GM19025 (cell line): ENCODE data around the gene MYH6.

Experiments
- ATAC-seq: cut with Tn5 transposase; IDR thresholded peaks from one replicate; pipeline ENCODE4 v1.9.1; 2021; ENCODE audit warnings: mild to moderate bottlenecking, low read depth, moderate library complexity; ENCODE audit not compliant: unreplicated experiment

MYH6 gene

DNA sequence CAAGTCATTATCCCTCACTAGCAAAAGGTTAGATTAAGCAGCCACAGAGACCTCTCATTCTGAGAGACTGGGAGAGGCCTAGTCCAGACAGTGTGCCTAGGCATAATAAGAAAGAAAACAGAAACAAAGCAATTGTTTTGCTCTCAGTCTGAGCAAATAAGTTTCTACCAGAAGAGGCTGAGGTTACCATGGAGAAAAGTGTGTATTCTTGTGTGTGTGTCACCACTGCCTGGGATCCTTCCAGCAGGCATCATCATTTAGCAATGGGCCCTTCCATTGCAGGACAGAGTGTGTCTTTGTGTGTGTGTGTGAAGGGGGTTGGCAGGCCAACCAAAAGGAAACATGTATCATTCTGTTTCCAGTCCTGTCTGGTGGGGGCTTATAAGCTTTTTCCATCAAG, 46.8 kb downstream of the MYH6 start:
- ATAC-seq = no peak

- ATAC-seq = no peak
Observed at GRCh38 chr14:23360496-23360895, 47.6 kb downstream of the MYH6 start.

GRCh38 chr14:23359722-23360447, 48.2 kb downstream of the MYH6 start:
- no peak for ATAC-seq

GRCh38 chr14:23359167-23359626, 48.9 kb downstream of the MYH6 start:
- ATAC-seq = no peak

- no peak for ATAC-seq
Observed at GRCh38 chr14:23358553-23359166, 49.4 kb downstream of the MYH6 start.

DNA sequence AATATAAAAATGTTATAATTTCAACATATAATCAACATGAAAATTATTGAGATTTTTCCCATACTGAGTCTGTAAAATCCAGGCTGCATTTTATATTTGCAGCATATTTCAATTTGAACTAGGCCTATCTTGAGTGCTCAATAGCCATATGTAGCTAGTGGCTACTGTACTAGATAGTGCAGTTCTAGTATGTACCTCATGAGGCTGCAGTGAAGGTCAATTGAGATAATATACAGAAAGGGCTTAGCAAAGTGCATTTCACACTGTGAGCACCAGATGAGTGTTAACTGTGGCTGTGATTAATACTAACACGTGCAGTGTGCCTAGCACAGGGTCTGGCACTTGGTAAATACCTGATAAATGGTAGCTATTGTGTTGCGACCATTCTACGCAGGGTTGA, 50.0 kb downstream of the MYH6 start:
- ATAC-seq = no peak

GRCh38 chr14:23357261-23357660, 50.8 kb downstream of the MYH6 start:
- ATAC-seq = no peak

- no peak for ATAC-seq
Observed at GRCh38 chr14:23356662-23357061, 51.4 kb downstream of the MYH6 start.

GRCh38 chr14:23355871-23356435, 52.1 kb downstream of the MYH6 start:
- ATAC-seq = no peak

DNA sequence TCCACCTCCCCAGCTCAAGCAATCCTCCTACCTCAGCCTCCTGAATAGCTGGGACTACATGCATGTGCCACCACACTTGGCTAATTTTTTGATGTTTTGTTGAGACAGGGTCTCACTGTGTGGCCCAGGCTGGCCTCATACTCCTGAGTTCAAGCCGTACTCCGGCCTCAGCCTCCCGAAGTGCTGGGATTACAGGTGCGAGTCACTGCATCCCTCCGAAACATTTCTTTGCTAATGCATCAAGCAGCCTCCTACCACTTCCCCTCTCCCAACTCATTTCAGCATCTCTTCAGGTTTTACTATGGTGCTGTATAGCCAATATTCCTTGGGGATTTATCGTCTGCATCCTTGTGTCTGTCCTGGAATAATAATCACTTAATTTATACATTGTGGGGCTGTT, 53.1 kb downstream of the MYH6 start:
- no peak for ATAC-seq

- no peak for ATAC-seq
Observed at GRCh38 chr14:23353433-23353780, 54.7 kb downstream of the MYH6 start.

DNA sequence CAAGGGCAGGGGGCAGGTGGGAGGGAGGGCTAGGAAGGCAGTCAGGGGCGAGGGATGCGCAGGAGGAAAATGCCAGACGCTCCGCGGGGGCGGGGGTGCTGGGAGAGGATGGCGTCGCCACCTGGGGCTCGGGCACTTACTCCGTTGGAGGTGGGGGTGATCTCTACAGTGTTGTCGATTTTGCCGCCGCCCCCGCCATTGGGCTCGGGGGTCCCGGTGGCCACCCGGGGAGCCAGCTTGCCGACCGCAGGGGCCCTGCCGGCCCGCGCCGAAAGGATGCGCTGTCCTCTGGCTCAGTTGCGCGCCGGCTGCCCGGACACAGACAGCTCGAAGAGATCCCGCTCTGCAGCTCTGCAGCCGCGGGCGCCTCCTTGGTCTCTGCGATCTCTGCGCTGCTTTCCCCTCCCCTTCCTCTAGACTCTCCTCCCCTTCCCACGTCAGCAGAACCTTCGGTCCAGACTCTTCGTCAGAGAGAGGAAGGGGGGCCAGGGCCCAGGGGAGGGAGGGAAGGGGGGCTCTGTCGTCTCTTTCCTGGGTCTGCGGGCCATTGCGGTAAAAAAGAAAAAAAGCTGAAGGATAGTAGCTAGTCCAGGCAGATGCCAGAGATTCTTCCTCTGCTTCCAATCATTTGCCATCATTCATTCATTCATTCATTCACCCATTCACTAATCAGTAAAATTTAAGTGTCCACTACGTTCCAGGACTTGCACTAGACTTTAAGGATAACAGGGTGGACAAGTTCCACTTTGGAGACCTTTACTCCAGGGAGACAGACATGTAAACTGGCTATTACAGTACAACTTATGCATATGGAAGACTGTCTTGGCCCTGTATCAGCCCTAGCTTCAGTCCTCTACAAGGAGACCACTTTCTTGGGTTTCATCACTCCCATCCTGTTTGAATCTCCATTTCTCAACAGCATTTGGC, 55.3 kb downstream of the MYH6 start, which contains the start of gene SLC22A17:
Gene SLC22A17 (minus strand): TSS at position 382 of the 927 bp plus-strand sequence.
- ATAC-seq = no peak

GRCh38 chr14:23351681-23352505, 56.2 kb downstream of the MYH6 start:
- ATAC-seq = no peak

DNA sequence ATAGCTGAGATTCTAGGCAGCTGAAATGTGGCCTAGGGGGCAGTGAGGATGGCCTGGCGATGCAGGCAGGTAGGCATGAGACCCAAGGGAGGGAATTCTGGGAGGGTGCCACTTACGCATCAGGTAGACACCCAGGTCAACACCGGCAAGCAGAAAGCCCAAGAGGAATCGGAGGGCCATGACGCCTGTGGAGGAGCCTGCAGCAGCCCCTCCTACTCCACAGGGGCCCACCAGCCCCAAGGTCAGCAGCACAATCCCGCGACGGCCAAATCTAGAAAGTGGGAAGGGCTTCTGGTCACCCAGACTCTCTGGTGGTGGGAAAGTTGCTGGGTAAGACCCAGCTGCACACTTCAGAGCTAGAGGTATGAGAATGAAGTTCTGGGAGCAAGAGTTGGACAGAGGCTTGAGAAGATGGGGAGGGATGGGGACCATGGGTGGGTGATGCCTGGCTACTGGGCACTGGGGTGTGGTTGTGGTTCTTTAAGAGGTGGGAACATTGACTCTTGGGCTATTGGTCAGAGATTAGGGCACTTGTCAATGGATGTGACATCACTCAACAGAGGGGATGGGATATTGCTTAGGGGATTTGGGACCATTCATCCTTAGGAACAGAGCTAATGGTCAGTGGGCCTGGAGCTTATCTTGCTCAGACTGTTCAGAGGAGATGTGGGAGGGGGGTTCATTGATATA, 58.8 kb downstream of the MYH6 start:
- no peak for ATAC-seq

DNA sequence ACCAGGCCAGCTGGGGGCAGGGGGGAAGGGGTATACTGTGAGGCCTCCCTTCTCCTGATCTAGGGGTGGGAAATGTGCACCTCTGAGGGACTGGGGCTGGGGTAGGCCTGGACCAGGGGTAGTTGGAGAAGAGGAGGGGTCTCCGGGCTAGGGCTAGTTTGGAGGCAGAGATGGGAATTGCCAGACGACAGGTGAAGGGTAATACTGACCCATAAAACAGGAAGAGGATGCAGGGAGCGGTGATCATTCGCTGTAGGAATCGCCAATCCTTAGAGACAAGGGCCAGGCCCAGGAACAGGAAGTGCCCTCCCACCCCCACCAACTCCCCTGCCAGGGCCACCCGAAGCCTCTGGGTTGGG, 59.8 kb downstream of the MYH6 start:
- ATAC-seq = no peak

DNA sequence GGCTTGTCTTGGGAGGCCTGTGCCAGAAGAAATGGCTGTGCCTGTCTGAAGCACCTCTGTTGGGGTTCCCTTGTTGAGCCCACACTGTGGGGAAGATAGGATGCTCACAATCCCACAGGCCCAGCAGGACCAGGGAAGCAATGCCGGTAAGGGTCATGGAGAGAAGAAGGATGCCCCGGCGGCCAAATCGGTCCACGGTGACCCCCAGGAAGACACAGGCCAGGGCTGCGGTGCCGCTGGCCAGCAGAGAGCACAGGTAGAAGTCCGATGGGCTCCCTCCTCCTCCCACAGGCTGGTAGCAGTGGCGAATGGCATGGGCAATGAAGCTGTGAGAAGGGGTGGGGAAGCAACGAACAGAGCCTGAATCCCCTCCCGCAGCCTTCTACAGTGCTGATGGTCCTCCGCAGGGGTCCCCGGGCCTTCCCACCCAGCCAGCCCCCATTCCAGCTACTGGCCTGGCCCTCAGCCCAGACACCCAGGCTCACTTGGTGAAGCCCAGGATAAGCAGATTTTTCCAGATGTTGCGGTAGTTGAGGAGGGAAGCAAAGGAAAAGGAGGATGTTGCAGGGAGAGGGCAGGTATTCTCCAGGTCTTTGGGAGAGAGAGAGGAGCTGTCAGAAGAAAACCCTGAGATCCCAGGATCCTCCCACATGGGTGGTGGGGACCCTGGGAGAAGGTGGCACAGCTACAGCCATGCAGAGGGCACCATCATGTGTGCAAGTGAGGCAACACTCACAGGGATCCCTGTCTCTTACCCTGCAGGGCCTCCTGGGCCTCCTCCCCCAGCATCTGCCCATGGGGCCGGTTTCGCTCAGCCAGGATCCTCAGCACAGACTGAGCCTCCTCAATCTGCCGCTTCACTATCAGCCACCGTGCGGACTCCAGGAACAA, 60.4 kb downstream of the MYH6 start:
- ATAC-seq = no peak

DNA sequence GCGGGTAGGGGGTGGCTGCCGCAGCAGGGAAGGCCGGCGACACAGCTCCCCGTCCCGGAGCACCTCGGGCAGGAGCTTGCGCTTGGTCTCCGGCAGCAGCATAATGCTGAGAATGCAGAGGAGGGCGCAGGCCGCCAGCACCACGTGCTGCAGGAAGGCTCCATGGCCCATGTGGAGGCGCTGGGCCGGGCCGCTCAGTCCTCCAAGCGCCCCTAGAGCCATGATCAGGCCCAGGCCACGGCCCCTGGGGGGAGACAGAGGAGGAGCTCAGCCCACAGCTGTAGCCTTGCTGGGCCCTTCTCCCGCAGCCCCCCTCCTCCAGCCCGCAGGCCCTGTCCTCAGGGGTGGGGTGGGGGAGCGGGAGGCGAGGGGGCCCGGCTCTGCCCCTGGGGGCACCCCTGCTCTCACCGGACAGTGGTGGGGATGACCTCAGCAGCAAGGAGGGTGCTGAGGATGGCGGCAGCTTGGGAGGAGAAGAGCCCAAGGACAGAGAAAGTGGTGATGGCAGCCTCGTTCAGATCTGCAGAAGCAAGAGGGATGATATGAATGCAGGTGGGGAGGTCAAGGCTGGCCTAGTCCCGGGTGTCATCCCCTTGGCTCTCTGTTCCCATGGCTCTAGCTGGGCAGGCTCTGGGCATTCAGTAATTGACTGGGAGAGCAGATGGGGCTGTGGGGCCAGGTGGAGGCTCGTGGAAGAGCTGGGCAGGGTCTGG, 61.2 kb downstream of the MYH6 start:
- no peak for ATAC-seq
